Activated CD4-positive, alpha-beta T cell treated with anti-CD3 and anti-CD28 coated beads for 4 hours (primary cell): Measurements from ENCODE around the gene DHX32.
A peak's percentile ranks its signal among the peaks of the same experiment; 100 is the strongest.
"Not testable (repeated sequence)": the region's sequence is repeated elsewhere in the genome, so short reads cannot be mapped to it uniquely, and the experiment has no call there.

Experiments
- DNase-seq, 2 donors: peaks; one replicate each; pipeline ENCODE4 v3.0.0-alpha.2; 2020

Gene DHX32

GRCh38 chr10:125881192-125881591 is at the start of gene DHX32:
Gene DHX32, minus strand, starts transcription at chr10:125881292. Its CDS starts 468 bp downstream, at chr10:125880824.
- no peak for DNase-seq

- DNase-seq: no peak
Observed at GRCh38 chr10:125929618-125930017, 48.5 kb upstream of the DHX32 start.

GRCh38 chr10:125928928-125929585 is 48.0 kb upstream of the DHX32 start:
- DNase-seq: no peak

GRCh38 chr10:125927265-125927664 is 46.2 kb upstream of the DHX32 start:
- not testable (repeated sequence) for DNase-seq

- no peak for DNase-seq
Observed at GRCh38 chr10:125926247-125926646, 45.2 kb upstream of the DHX32 start.

GRCh38 chr10:125925262-125925834 is 44.3 kb upstream of the DHX32 start:
- no peak for DNase-seq

GRCh38 chr10:125921643-125922306 is 40.7 kb upstream of the DHX32 start:
- not testable (repeated sequence) for DNase-seq

GRCh38 chr10:125917704-125918361 is 36.7 kb upstream of the DHX32 start:
- DNase-seq: not testable (repeated sequence)

- DNase-seq: no peak
Observed at GRCh38 chr10:125916977-125917376, 35.9 kb upstream of the DHX32 start.

GRCh38 chr10:125913277-125913676 is 32.2 kb upstream of the DHX32 start:
- not testable (repeated sequence) for DNase-seq

GRCh38 chr10:125911990-125912389 is 30.9 kb upstream of the DHX32 start:
- DNase-seq: no peak

GRCh38 chr10:125911145-125911544 is 30.1 kb upstream of the DHX32 start:
- no peak for DNase-seq

GRCh38 chr10:125909491-125909890 is 28.4 kb upstream of the DHX32 start:
- not testable (repeated sequence) for DNase-seq

- DNase-seq: not testable (repeated sequence)
Observed at GRCh38 chr10:125908813-125909212, 27.7 kb upstream of the DHX32 start.

GRCh38 chr10:125907598-125907997 is 26.5 kb upstream of the DHX32 start:
- not testable (repeated sequence) for DNase-seq

- DNase-seq: not testable (repeated sequence)
Observed at GRCh38 chr10:125905069-125905994, 24.2 kb upstream of the DHX32 start.

GRCh38 chr10:125903135-125903640 is 22.1 kb upstream of the DHX32 start:
- DNase-seq: not testable (repeated sequence)

- not testable (repeated sequence) for DNase-seq
Observed at GRCh38 chr10:125900963-125901362, 19.9 kb upstream of the DHX32 start.

- not testable (repeated sequence) for DNase-seq
Observed at GRCh38 chr10:125897317-125897716, 16.2 kb upstream of the DHX32 start.

GRCh38 chr10:125896088-125896934 is 15.2 kb upstream of the DHX32 start, which contains the start of gene FANK1:
Gene FANK1, plus strand, starts transcription at chr10:125896564. Its CDS starts 79 bp downstream, at chr10:125896643.
- DNase-seq: peak; percentile 62 to 72
